HEK293 (cell line): Measurements from ENCODE around the gene SFR1.

Source experiments
- CTCF ChIA-PET: fragments of 350-600 bp; formaldehyde crosslinking; extraction: SDS; loops from one replicate; lab custom pipeline; 2021; ENCODE audit warnings: antibody characterized with exemption; lab: Yijun Ruan, JAX
- POLR2A ChIA-PET: fragments of 300-600 bp; formaldehyde crosslinking; extraction: SDS; loops from one replicate; lab custom pipeline; 2020; ENCODE audit warnings: antibody characterized with exemption, inconsistent platforms; lab: Yijun Ruan, JAX
- H3K27ac ChIP-seq: fragments of 200-500 bp; sonication (Bioruptor generic); 2 replicates; pipeline ENCODE4 v1.5.1; 2014; ENCODE audit warnings: low read depth, low read length, control low read depth, inconsistent platforms; ENCODE audit errors: extremely low read depth
- H3K36me3 ChIP-seq, 2 experiments: fragments of 200-500 bp in 1 of 2; sonication (Bioruptor generic) in 1 of 2; 1 replicate in 1 of 2; 2 replicates in 1 of 2; pipeline ENCODE4 v1.5.1; 2014 to 2017; ENCODE audit warnings: inconsistent platforms in 2 of 2, low read length in 2 of 2; ENCODE audit not compliant: control insufficient read depth in 2 of 2, insufficient read depth in 1 of 2
- H3K4me1 ChIP-seq: fragments of 200-500 bp; sonication (Bioruptor generic); 2 replicates; pipeline ENCODE4 v1.5.1; 2014; ENCODE audit warnings: mild to moderate bottlenecking, low read length, inconsistent platforms; ENCODE audit not compliant: control insufficient read depth, insufficient read depth
- H3K4me3 ChIP-seq: 2 replicates; pipeline ENCODE4 v1.5.1; 2011; ENCODE audit warnings: low read depth, mild to moderate bottlenecking, control low read depth, low read length, moderate library complexity
- H3K9me3 ChIP-seq: fragments of 200-500 bp; sonication (Bioruptor generic); 2 replicates; pipeline ENCODE4 v1.5.1; 2014; ENCODE audit warnings: low read depth, low read length, inconsistent platforms; ENCODE audit not compliant: control insufficient read depth, insufficient read depth
- FEZF1 ChIP-seq: fragments of 450-650 bp; formaldehyde crosslinking; IDR thresholded peaks from 2 replicates; pipeline ENCODE4 v1.5.1; 2016; ENCODE audit warnings: missing biosample characterization, missing genetic modification characterization
- KLF1 ChIP-seq: fragments of 450-650 bp; formaldehyde crosslinking; IDR thresholded peaks from 2 replicates; pipeline ENCODE4 v1.5.1; 2016; ENCODE audit warnings: missing biosample characterization, missing genetic modification characterization
- KLF7 ChIP-seq: fragments of 450-650 bp; formaldehyde crosslinking; IDR thresholded peaks from 2 replicates; pipeline ENCODE4 v1.5.1; 2016; ENCODE audit warnings: missing biosample characterization, missing genetic modification characterization, borderline replicate concordance
- REPIN1 ChIP-seq: fragments of 450-650 bp; formaldehyde crosslinking; IDR thresholded peaks from 2 replicates; pipeline ENCODE4 v1.5.1; 2017; ENCODE audit warnings: missing biosample characterization, missing genetic modification characterization, low read depth
- TRIM28 ChIP-seq: IDR thresholded peaks from 2 replicates; pipeline ENCODE4 v1.6.1; 2011; ENCODE audit warnings: low read length, control low read depth, borderline replicate concordance
- ZBTB11 ChIP-seq: fragments of 450-650 bp; formaldehyde crosslinking; conservative IDR thresholded peaks from 2 replicates; pipeline ENCODE4 v1.5.1; 2016; ENCODE audit warnings: low read depth, missing biosample characterization, missing genetic modification characterization
- ZFP69B ChIP-seq: fragments of 450-650 bp; formaldehyde crosslinking; IDR thresholded peaks from 2 replicates; pipeline ENCODE4 v1.5.1; 2016; ENCODE audit warnings: missing biosample characterization, missing genetic modification characterization
- ZNF248 ChIP-seq: fragments of 450-650 bp; formaldehyde crosslinking; IDR thresholded peaks from 2 replicates; pipeline ENCODE4 v1.5.1; 2017; ENCODE audit warnings: missing biosample characterization, missing genetic modification characterization
- ZNF423 ChIP-seq: fragments of 450-650 bp; formaldehyde crosslinking; IDR thresholded peaks from 2 replicates; pipeline ENCODE4 v1.5.1; 2016; ENCODE audit warnings: missing biosample characterization, missing genetic modification characterization
- ZNF521 ChIP-seq: fragments of 450-650 bp; formaldehyde crosslinking; IDR thresholded peaks from 2 replicates; pipeline ENCODE4 v1.5.1; 2017; ENCODE audit warnings: missing biosample characterization, mild to moderate bottlenecking, missing genetic modification characterization
- ZNF548 ChIP-seq: fragments of 450-650 bp; formaldehyde crosslinking; IDR thresholded peaks from 2 replicates; pipeline ENCODE4 v1.5.1; 2016; ENCODE audit warnings: missing biosample characterization, missing genetic modification characterization
- ZNF558 ChIP-seq: fragments of 450-650 bp; formaldehyde crosslinking; IDR thresholded peaks from 2 replicates; pipeline ENCODE4 v1.5.1; 2016; ENCODE audit warnings: missing biosample characterization, missing genetic modification characterization
- ZNF654 ChIP-seq: fragments of 450-650 bp; formaldehyde crosslinking; IDR thresholded peaks from 2 replicates; pipeline ENCODE4 v1.5.1; 2016; ENCODE audit warnings: low read depth, missing biosample characterization, missing genetic modification characterization
- ZSCAN16 ChIP-seq: fragments of 450-650 bp; formaldehyde crosslinking; IDR thresholded peaks from 2 replicates; pipeline ENCODE4 v1.5.1; 2016; ENCODE audit warnings: missing biosample characterization, missing genetic modification characterization
- TF ChIP-seq, protein P1 (sequence below): fragments of 450-650 bp; formaldehyde crosslinking; IDR thresholded peaks from 2 replicates; pipeline ENCODE4 v1.5.1; 2016; ENCODE audit warnings: missing biosample characterization, missing genetic modification characterization
- TF ChIP-seq, protein P2 (sequence below): fragments of 450-650 bp; formaldehyde crosslinking; IDR thresholded peaks from 2 replicates; pipeline ENCODE4 v1.5.1; 2016; ENCODE audit warnings: missing biosample characterization, missing genetic modification characterization
- TF ChIP-seq, protein P3 (sequence below): fragments of 450-650 bp; formaldehyde crosslinking; IDR thresholded peaks from 2 replicates; pipeline ENCODE4 v1.5.1; 2016; ENCODE audit warnings: missing biosample characterization, missing genetic modification characterization

SFR1 gene

DNA sequence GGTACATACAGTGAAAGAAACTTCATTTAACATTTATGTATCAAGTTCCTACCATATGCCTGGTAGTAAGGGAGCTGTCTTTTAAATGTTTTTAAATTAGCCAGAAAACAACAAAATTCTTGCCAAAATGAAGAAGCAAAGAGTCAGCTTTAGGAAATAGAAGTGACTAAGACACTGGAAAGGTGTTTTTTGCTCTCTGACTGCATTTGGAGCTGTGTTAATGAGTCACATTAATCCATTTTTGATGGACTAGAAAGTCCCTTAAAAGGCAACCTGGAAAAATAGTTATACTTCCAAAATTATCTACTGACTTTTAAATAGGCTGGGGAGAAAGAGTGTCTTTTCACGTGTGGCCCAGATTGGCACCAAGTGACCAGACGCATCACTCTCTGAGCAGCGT, 32.4 kb upstream of the SFR1 start:
- no peak overlapping the region for H3K4me3 ChIP-seq
- POLR2A ChIA-PET = no interaction called here
- H3K36me3 ChIP-seq = no peaks in the 10 kb centered on the region
- CTCF ChIA-PET = no interaction called here
- H3K9me3 ChIP-seq = no peaks in the 10 kb centered on the region
- no peak for TF ChIP-seq FEZF1 (tag by site-specific recombination)
- TF ChIP-seq ZNF548 (tag by site-specific recombination) = no peak
- no peaks in the 10 kb centered on the region for H3K4me1 ChIP-seq
- no peak overlapping the region for H3K27ac ChIP-seq

DNA sequence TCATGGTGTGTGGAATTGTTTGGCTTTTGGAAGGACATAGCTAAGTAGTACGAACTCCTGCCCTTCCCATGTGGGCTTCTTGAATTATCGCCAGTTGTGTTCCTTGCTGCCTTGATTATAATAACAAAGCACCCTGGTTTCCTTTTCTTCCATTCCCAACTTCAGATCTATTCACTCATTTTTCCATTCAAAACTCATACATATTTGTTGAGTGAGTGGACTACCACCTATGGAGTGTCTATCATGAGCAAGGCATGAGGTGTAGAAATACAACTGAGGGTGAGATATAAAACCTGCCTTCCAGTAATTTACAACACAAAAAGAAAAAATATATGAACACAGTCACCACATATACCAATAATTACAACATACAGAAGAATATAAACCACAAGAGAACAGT, 31.4 kb upstream of the SFR1 start:
- ChIA-PET CTCF (no interaction called here), POLR2A (no interaction called here)
- no peaks in the 10 kb centered on the region for H3K4me1 ChIP-seq

GRCh38 chr10:104092749-104093148, 29.2 kb upstream of the SFR1 start:
- ChIA-PET CTCF (interaction anchor here (0.5 kb wide), 1 partner anchor 522 kb away, joined by 5 read pairs; no protein-coding TSS in a partner anchor), POLR2A (no interaction called here)
- Histone ChIP-seq H3K4me3 (no peak overlapping the region), H3K36me3 (no peaks in the 10 kb centered on the region)
- no peak for TF ChIP-seq ZNF654
- TF ChIP-seq, protein P1, sequence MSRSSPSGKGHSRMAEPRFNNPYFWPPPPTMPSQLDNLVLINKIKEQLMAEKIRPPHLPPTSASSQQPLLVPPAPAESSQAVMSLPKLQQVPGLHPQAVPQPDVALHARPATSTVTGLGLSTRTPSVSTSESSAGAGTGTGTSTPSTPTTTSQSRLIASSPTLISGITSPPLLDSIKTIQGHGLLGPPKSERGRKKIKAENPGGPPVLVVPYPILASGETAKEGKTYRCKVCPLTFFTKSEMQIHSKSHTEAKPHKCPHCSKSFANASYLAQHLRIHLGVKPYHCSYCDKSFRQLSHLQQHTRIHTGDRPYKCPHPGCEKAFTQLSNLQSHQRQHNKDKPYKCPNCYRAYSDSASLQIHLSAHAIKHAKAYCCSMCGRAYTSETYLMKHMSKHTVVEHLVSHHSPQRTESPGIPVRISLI (tag by site-specific recombination) = no peak
- TF ChIP-seq KLF1 (tag by site-specific recombination) = no peak
- no peak for TF ChIP-seq ZNF521 (tag by site-specific recombination)
- TF ChIP-seq REPIN1 (tag by site-specific recombination) = no peak
- no peak for TF ChIP-seq ZNF423 (tag by site-specific recombination)
- TF ChIP-seq ZFP69B = no peak
- TF ChIP-seq, protein P2, sequence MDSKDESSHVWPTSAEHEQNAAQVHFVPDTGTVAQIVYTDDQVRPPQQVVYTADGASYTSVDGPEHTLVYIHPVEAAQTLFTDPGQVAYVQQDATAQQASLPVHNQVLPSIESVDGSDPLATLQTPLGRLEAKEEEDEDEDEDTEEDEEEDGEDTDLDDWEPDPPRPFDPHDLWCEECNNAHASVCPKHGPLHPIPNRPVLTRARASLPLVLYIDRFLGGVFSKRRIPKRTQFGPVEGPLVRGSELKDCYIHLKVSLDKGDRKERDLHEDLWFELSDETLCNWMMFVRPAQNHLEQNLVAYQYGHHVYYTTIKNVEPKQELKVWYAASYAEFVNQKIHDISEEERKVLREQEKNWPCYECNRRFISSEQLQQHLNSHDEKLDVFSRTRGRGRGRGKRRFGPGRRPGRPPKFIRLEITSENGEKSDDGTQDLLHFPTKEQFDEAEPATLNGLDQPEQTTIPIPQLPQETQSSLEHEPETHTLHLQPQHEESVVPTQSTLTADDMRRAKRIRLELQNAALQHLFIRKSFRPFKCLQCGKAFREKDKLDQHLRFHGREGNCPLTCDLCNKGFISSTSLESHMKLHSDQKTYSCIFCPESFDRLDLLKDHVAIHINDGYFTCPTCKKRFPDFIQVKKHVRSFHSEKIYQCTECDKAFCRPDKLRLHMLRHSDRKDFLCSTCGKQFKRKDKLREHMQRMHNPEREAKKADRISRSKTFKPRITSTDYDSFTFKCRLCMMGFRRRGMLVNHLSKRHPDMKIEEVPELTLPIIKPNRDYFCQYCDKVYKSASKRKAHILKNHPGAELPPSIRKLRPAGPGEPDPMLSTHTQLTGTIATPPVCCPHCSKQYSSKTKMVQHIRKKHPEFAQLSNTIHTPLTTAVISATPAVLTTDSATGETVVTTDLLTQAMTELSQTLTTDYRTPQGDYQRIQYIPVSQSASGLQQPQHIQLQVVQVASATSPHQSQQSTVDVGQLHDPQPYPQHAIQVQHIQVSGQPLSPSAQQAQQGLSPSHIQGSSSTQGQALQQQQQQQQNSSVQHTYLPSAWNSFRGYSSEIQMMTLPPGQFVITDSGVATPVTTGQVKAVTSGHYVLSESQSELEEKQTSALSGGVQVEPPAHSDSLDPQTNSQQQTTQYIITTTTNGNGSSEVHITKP = no peak
- TF ChIP-seq, all 188 proteins: peak for 0
- Histone ChIP-seq H3K4me1 (no peaks in the 10 kb centered on the region), H3K9me3 (no peaks in the 10 kb centered on the region), H3K27ac (no peak overlapping the region)

More for the DNA sequence above, 31.4 kb upstream of the SFR1 start:
- Histone ChIP-seq H3K9me3 (no peaks in the 10 kb centered on the region), H3K27ac (no peak overlapping the region), H3K4me3 (no peak overlapping the region), H3K36me3 (no peaks in the 10 kb centered on the region)
- TF ChIP-seq, protein P3, sequence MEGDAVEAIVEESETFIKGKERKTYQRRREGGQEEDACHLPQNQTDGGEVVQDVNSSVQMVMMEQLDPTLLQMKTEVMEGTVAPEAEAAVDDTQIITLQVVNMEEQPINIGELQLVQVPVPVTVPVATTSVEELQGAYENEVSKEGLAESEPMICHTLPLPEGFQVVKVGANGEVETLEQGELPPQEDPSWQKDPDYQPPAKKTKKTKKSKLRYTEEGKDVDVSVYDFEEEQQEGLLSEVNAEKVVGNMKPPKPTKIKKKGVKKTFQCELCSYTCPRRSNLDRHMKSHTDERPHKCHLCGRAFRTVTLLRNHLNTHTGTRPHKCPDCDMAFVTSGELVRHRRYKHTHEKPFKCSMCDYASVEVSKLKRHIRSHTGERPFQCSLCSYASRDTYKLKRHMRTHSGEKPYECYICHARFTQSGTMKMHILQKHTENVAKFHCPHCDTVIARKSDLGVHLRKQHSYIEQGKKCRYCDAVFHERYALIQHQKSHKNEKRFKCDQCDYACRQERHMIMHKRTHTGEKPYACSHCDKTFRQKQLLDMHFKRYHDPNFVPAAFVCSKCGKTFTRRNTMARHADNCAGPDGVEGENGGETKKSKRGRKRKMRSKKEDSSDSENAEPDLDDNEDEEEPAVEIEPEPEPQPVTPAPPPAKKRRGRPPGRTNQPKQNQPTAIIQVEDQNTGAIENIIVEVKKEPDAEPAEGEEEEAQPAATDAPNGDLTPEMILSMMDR (tag by site-specific recombination) = no peak
- TF ChIP-seq ZBTB11 (tag by site-specific recombination) = no peak
- TF ChIP-seq TRIM28 = no peak
- no peak for TF ChIP-seq ZSCAN16 (tag by site-specific recombination)
- TF ChIP-seq ZNF558 (tag by site-specific recombination) = no peak
- no peak for TF ChIP-seq KLF7 (tag by site-specific recombination)
- TF ChIP-seq ZNF248 (tag by site-specific recombination) = no peak
- TF ChIP-seq, all 188 proteins: peak for 0
